Right lobe of liver (tissue), 5 donors: Measurements from ENCODE around the gene DHX40. TPM values are rescaled to one million over a fixed set of nuclear protein-coding genes. Genes with fewer than 3 reads are reported as not detected.

Source experiments
- small RNA-seq, 2 experiments: library from RNA; depleted of rRNA; stranded (forward); fragments of <200 nt; gene quantifications; one replicate each; pipeline ENCODE3, GENCODE V24; 2016
- total RNA-seq, 6 experiments: library from RNA; depleted of rRNA in 2 of 6; stranded (reverse); fragments of >200 nt in 2 of 6; fragmentation: NEBNext Ultra II Directional in 3 of 6; extraction: Animal tissue kit (Norgen Biotek cat#: 25700) in 3 of 6; gene quantifications; one replicate each; pipeline versions ENCODE4 v1.1.0 to v1.2.4, GENCODE V29; 2016 to 2023
- donor health status: DM: no; HTN: no; CAD: no.
- donor health status: DM: no; HTN: no; CAD: no.
- donor health status: DM: no; HTN: yes; CAD: no.
- donor health status: DM: no; HTN: yes; CAD: no.

The DHX40 gene
- total RNA-seq, 6 experiments from 2014 or later: 7.8 to 12.0 (median 9.4) TPM

Small RNA genes lying within 50 kb of the gene (small RNA-seq; reads per million reads assigned to genes)
- 0 to 0.29 reads per million in 2 experiments for gene RNU4-13P

Other genes starting within 250 kb of the DHX40 start
- gene YPEL2, start 234.0 kb upstream of the DHX40 start, total RNA-seq: 10 to 100 TPM in 4 of 6 experiments, 1 to 10 TPM in 2; 9.2 to 23.3 (median 15.2) TPM
- 100 to 1,000 TPM; 120 to 232 (median 142) TPM for gene CLTC, start 54.3 kb downstream of the DHX40 start, total RNA-seq
- gene PTRH2, start 141.8 kb downstream of the DHX40 start, total RNA-seq: 10 to 100 TPM; 13.1 to 50.8 (median 19.7) TPM
- 100 to 1,000 TPM in 4 of 6 experiments, 10 to 100 TPM in 2; 56.9 to 247 (median 160) TPM for gene VMP1, start 142.0 kb downstream of the DHX40 start, total RNA-seq